ENCODE data around the gene TCL1A.
A peak's percentile ranks its signal among the peaks of the same experiment; 100 is the strongest.

DNA sequence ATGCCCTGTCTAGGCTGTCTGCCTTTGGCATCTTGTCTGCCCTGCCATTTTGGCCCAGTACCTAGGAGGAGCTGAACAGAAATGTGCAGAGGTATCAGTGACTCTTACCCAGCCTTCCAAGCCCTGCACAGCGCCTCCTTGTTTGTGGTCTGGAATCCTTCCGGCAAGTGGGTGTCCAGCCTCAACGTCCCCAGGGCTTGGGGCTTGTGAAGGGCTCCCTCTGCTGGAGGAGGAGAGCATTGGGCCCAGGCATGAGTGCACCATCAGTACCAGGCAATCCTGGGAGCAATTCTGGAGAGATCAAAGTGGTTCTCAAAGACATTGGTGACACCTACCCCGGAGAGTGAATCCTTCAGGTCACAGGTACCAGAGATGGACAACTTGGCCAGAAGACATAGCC is 30.1 kb downstream of the TCL1A start:
- TF ChIP-seq, protein P1, sequence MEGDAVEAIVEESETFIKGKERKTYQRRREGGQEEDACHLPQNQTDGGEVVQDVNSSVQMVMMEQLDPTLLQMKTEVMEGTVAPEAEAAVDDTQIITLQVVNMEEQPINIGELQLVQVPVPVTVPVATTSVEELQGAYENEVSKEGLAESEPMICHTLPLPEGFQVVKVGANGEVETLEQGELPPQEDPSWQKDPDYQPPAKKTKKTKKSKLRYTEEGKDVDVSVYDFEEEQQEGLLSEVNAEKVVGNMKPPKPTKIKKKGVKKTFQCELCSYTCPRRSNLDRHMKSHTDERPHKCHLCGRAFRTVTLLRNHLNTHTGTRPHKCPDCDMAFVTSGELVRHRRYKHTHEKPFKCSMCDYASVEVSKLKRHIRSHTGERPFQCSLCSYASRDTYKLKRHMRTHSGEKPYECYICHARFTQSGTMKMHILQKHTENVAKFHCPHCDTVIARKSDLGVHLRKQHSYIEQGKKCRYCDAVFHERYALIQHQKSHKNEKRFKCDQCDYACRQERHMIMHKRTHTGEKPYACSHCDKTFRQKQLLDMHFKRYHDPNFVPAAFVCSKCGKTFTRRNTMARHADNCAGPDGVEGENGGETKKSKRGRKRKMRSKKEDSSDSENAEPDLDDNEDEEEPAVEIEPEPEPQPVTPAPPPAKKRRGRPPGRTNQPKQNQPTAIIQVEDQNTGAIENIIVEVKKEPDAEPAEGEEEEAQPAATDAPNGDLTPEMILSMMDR (IDR thresholded peaks at IDR 0.05) = peak in 5 of 6 experiments; percentile 2 to 55 (median 42)
- no peak for TF ChIP-seq POLR2A (IDR thresholded peaks at IDR 0.05)

Measured in Peyer's patch (tissue), 4 donors.